H1 (cell line): ENCODE data around the gene MRPL3.

Experiments used
- PHF8 ChIP-seq: fragments of 200-600 bp; sonication (generic); conservative IDR thresholded peaks from 2 replicates; pipeline ENCODE4 v1.7.1; 2012; ENCODE audit warnings: low read depth, mild to moderate bottlenecking, inconsistent platforms, low read length, moderate library complexity
- POLR2A ChIP-seq, 2 experiments: IDR thresholded peaks; 1 replicate in 1 of 2; 2 replicates in 1 of 2; pipeline ENCODE4 v1.6.1; 2011; ENCODE audit warnings: low read depth in 2 of 2, low read length in 2 of 2, mild to moderate bottlenecking in 2 of 2; ENCODE audit errors: control extremely low read depth in 1 of 2
- SAP30 ChIP-seq: fragments of 300-600 bp; sonication (generic); IDR thresholded peaks from 2 replicates; pipeline ENCODE4 v1.7.1; 2012; ENCODE audit warnings: low read length, moderate library complexity, mild to moderate bottlenecking, inconsistent platforms; ENCODE audit not compliant: insufficient read depth, insufficient replicate concordance
- TF ChIP-seq, protein P1 (sequence below), 3 experiments: IDR thresholded peaks; 1 replicate in 2 of 3; 2 replicates in 1 of 3; pipeline versions ENCODE4 v1.5.1 to v1.6.1; 2011; ENCODE audit warnings: low read length in 3 of 3, mild to moderate bottlenecking in 3 of 3, inconsistent platforms in 2 of 3, low read depth in 1 of 3, moderate library complexity in 1 of 3; ENCODE audit not compliant: insufficient read depth in 1 of 3; ENCODE audit errors: control extremely low read depth in 1 of 3

GRCh38 chr3:131503320-131503635 lies 507 bp upstream of the MRPL3 start:
- TF ChIP-seq, protein P1, sequence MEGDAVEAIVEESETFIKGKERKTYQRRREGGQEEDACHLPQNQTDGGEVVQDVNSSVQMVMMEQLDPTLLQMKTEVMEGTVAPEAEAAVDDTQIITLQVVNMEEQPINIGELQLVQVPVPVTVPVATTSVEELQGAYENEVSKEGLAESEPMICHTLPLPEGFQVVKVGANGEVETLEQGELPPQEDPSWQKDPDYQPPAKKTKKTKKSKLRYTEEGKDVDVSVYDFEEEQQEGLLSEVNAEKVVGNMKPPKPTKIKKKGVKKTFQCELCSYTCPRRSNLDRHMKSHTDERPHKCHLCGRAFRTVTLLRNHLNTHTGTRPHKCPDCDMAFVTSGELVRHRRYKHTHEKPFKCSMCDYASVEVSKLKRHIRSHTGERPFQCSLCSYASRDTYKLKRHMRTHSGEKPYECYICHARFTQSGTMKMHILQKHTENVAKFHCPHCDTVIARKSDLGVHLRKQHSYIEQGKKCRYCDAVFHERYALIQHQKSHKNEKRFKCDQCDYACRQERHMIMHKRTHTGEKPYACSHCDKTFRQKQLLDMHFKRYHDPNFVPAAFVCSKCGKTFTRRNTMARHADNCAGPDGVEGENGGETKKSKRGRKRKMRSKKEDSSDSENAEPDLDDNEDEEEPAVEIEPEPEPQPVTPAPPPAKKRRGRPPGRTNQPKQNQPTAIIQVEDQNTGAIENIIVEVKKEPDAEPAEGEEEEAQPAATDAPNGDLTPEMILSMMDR (IDR thresholded peaks at IDR 0.05; ENCODE audit: control extremely low read depth in 1 of 3, insufficient read depth in 1 of 3, low read depth in 1 of 3, low read length in 3 of 3), result no peak
- no peak for TF ChIP-seq POLR2A (IDR thresholded peaks at IDR 0.05; ENCODE audit: control extremely low read depth in 1 of 2, low read depth in 2 of 2, low read length in 2 of 2)
- TF ChIP-seq PHF8, result no peak
- TF ChIP-seq SAP30, result no peak
